HepG2 (cell line): ENCODE data around the gene NSMF. TPM values are rescaled to one million over a fixed set of nuclear protein-coding genes. Genes with fewer than 3 reads are reported as not detected.

Experiments
- ARID3A ChIP-seq: IDR thresholded peaks from 2 replicates; pipeline ENCODE4 v1.6.1; 2012; ENCODE audit warnings: low read depth, low read length, improper control_type of control experiment
- ATF5 ChIP-seq: sonication (generic); formaldehyde crosslinking; IDR thresholded peaks from 2 replicates; pipeline ENCODE4 v1.4.0; 2020; ENCODE audit warnings: mild to moderate bottlenecking, low read depth, missing genetic modification reagents
- DDIT3 ChIP-seq: sonication (generic); formaldehyde crosslinking; IDR thresholded peaks from 2 replicates; pipeline ENCODE4 v1.4.0; 2020; ENCODE audit warnings: mild to moderate bottlenecking, missing genetic modification reagents
- FOXK1 ChIP-seq: sonication (generic); formaldehyde crosslinking; IDR thresholded peaks from 2 replicates; pipeline ENCODE4 v1.4.0; 2020; ENCODE audit warnings: low read depth, missing genetic modification reagents, borderline replicate concordance
- HDAC2 ChIP-seq: sonication (generic); formaldehyde crosslinking; IDR thresholded peaks from 2 replicates; pipeline ENCODE4 v1.4.0; 2020; ENCODE audit warnings: missing genetic modification reagents
- HMG20A ChIP-seq: IDR thresholded peaks from 2 replicates; pipeline ENCODE4 v1.6.1; 2016; ENCODE audit warnings: borderline replicate concordance
- IRF9 ChIP-seq: sonication (generic); formaldehyde crosslinking; IDR thresholded peaks from 2 replicates; pipeline ENCODE4 v1.8.0; 2022; ENCODE audit warnings: missing genetic modification reagents, mild to moderate bottlenecking, borderline replicate concordance
- MED8 ChIP-seq: sonication (generic); formaldehyde crosslinking; IDR thresholded peaks from 2 replicates; pipeline ENCODE4 v1.8.1; 2023; ENCODE audit warnings: mild to moderate bottlenecking, missing genetic modification reagents; ENCODE audit not compliant: insufficient replicate concordance
- MXD3 ChIP-seq: IDR thresholded peaks from 2 replicates; pipeline ENCODE4 v1.6.1; 2016; ENCODE audit warnings: mild to moderate bottlenecking, missing biosample characterization, missing genetic modification reagents
- SP1 ChIP-seq, 2 experiments: fragments of 450-650 bp in 1 of 2; sonication (generic) in 1 of 2; formaldehyde crosslinking in 1 of 2; IDR thresholded peaks; 2 replicates each; pipeline versions ENCODE4 v1.4.0 to v1.6.1; 2016 to 2020; ENCODE audit warnings: missing genetic modification reagents in 1 of 2
- XBP1 ChIP-seq: sonication (generic); formaldehyde crosslinking; IDR thresholded peaks from 2 replicates; pipeline ENCODE4 v1.5.0; 2020; ENCODE audit warnings: missing genetic modification reagents
- YEATS4 ChIP-seq: sonication (generic); formaldehyde crosslinking; IDR thresholded peaks from 2 replicates; pipeline ENCODE4 v1.4.0; 2020; ENCODE audit warnings: missing genetic modification reagents, borderline replicate concordance
- ZBTB38 ChIP-seq: sonication (generic); formaldehyde crosslinking; IDR thresholded peaks from 2 replicates; pipeline ENCODE4 v1.5.1; 2020; ENCODE audit warnings: mild to moderate bottlenecking, missing genetic modification reagents
- ZNF142 ChIP-seq: sonication (generic); formaldehyde crosslinking; IDR thresholded peaks from 2 replicates; pipeline ENCODE4 v1.4.0; 2020; ENCODE audit warnings: missing genetic modification reagents
- ZNF326 ChIP-seq: sonication (generic); formaldehyde crosslinking; IDR thresholded peaks from 2 replicates; pipeline ENCODE4 v1.4.0; 2020; ENCODE audit warnings: missing genetic modification reagents, borderline replicate concordance
- ZNF530 ChIP-seq: sonication (generic); formaldehyde crosslinking; IDR thresholded peaks from 2 replicates; pipeline ENCODE4 v1.5.0; 2020; ENCODE audit warnings: low read depth, mild to moderate bottlenecking, missing genetic modification reagents
- ZNF761 ChIP-seq: sonication (generic); formaldehyde crosslinking; conservative IDR thresholded peaks from 2 replicates; pipeline ENCODE4 v1.4.0; 2020; ENCODE audit warnings: mild to moderate bottlenecking, missing genetic modification reagents
- ZNF891 ChIP-seq: sonication (generic); formaldehyde crosslinking; IDR thresholded peaks from 2 replicates; pipeline ENCODE4 v1.5.0; 2020; ENCODE audit warnings: mild to moderate bottlenecking, missing genetic modification reagents
- polyA plus RNA-seq, 8 experiments: library from polyadenylated mRNA; depleted of rRNA in 3 of 8; stranded (reverse) in 7 of 8; unstranded in 1 of 8; fragments of >200 nt; fragmentation: Illumina TruSeq in 4 of 8; extraction: Trizol in 4 of 8; gene quantifications; 2 replicates each; pipeline versions ENCODE4 v1.2.1 to v1.2.3, GENCODE V29; 2011 to 2016; ENCODE audit warnings: low read depth in 4 of 8, missing spikeins in 1 of 8, mixed read lengths in 1 of 8; ENCODE audit not compliant: insufficient read depth in 1 of 8
- total RNA-seq, 5 experiments: library from RNA; depleted of rRNA; stranded (reverse); fragments of >200 nt; fragmentation: Illumina TruSeq; extraction: Trizol; gene quantifications; 2 replicates each; pipeline ENCODE4 v1.2.3, GENCODE V29; 2016; ENCODE audit warnings: low read depth in 1 of 5

NSMF gene
- total and polyA plus RNA-seq, 2 of the 13 experiments (the other 11 are each of a cell fraction or from before 2014, with no cell fraction given): 44.3 to 183 TPM

GRCh38 chr9:137454597-137455358 is 4.4 kb downstream of the NSMF start (continued):
- TF ChIP-seq XBP1 (CRISPR knock-in tag): peak; percentile 77; the same call in 1 of the 2 replicates
- TF ChIP-seq ZNF530: no peak
- 0 out of 2 replicates have a peak, but pooled peaks have one; percentile 15 for TF ChIP-seq ZNF326 (CRISPR knock-in tag)
- peak; percentile 74; the same call in 1 of the 2 replicates for TF ChIP-seq ZNF891 (CRISPR knock-in tag)
- peak; percentile 50; the same call in 1 of the 2 replicates for TF ChIP-seq ZNF142 (CRISPR knock-in tag)
- TF ChIP-seq FOXK1 (CRISPR knock-in tag): peak; percentile 87
- TF ChIP-seq HMG20A (CRISPR knock-in tag): no peak; the same call in 1 of the 2 replicates
- peak; percentile 81; the same call in 1 of the 2 replicates for TF ChIP-seq ZNF761
- peak; percentile 88 for TF ChIP-seq MED8
- peak; percentile 96 for TF ChIP-seq MXD3 (CRISPR knock-in tag)
- peak; percentile 83; the same call in 1 of the 2 replicates for TF ChIP-seq ATF5
- no peak for TF ChIP-seq ARID3A
- TF ChIP-seq DDIT3: no peak
- TF ChIP-seq ZBTB38 (CRISPR knock-in tag): peak; percentile 99
- no peak for TF ChIP-seq SP1 (IDR thresholded peaks at IDR 0.05)
- peak; percentile 14; the same call in 1 of the 2 replicates for TF ChIP-seq SP1 (CRISPR knock-in tag; IDR thresholded peaks at IDR 0.05)
- peak; percentile 84; the same call in 1 of the 2 replicates for TF ChIP-seq HDAC2 (CRISPR knock-in tag)
- TF ChIP-seq IRF9 (CRISPR knock-in tag): peak; percentile 95; the same call in 1 of the 2 replicates
- TF ChIP-seq YEATS4 (CRISPR knock-in tag): peak; percentile 97
